ENCODE data around the gene LTBP1. TPM values are rescaled to one million over a fixed set of nuclear protein-coding genes. Genes with fewer than 3 reads are reported as not detected.

LTBP1 gene
- total RNA-seq, 3 donors from 2014 or later: 14.3 to 38.4 (median 33.6) TPM

DNA sequence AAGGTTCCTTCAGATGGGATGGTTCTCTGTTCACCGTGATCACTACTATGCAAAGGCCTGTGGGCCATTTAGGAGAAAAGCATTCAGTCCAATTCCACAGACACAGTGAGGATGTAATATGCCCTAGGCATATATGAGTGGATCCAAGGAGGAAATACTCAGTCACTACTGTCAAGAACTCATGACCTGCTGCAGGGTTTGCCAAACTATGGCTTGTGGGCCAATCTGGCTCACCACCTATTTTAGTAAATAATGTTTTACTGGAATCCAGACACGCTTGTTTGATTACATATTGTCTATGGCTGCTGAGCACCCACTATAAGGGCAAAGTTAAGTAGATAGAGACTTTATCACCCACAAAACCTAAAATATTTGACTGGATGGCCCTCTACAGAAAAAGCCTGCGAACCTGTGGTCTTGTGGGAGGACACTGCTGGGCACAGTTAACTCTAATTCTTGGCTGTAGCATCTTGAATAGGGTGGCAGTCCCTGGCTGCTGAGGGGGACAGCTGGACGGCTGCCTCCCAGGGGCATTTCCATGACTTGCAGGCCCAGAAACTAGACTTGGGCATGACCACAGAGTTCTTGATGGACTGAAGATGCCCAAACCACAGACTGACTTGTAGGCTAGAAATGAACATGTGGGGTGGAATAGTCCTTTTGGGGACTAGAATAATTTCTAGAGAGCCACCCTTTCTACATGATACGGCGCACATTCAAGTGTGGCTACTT is 20.6 kb upstream of the LTBP1 start:
- H3K4me3 ChIP-seq: no peak overlapping the region
- no peaks in the 10 kb centered on the region for H3K4me1 ChIP-seq (ENCODE audit: low read depth)
- ATAC-seq (no peak), DNase-seq (no peak)
- no peaks in the 10 kb centered on the region for H3K36me3 ChIP-seq (ENCODE audit: low read depth)
- intact Hi-C loops (cut with DNase I, micrococcal nuclease): no loop called here
- H3K9me3 ChIP-seq: no peaks in the 10 kb centered on the region
- no peak for TF ChIP-seq CTCF (IDR thresholded peaks at IDR 0.05)

GRCh38 chr2:32926708-32927084 is 20.1 kb upstream of the LTBP1 start:
- TF ChIP-seq CTCF (IDR thresholded peaks at IDR 0.05): no peak
- DNase-seq: no peak
- Histone ChIP-seq H3K36me3 (ENCODE audit: low read depth) (no peaks in the 10 kb centered on the region), H3K4me3 (no peak overlapping the region), H3K4me1 (ENCODE audit: low read depth) (no peaks in the 10 kb centered on the region), H3K9me3 (no peaks in the 10 kb centered on the region)
- intact Hi-C loops (cut with DNase I, micrococcal nuclease): no loop called here
- ATAC-seq: peak; percentile 36

DNA sequence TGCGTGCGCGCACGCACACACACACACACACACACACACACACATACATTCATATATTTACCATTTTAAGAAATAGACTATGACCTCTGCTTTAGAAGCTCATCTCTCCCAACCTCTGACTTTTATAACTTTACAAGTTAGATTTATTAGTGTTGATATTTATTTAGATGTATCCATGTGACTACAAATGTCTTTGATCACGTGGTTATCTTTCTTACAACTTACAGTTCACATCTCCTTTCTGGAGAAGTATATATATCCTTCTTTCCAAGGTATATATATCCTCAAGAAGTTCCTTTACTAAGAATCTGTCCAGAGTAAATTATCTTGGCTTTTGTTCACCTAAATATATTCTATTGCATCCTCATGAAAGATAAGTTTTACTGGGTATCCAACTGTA is 16.3 kb upstream of the LTBP1 start:
- TF ChIP-seq CTCF (IDR thresholded peaks at IDR 0.05): no peak
- Histone ChIP-seq H3K9me3 (no peaks in the 10 kb centered on the region), H3K36me3 (ENCODE audit: low read depth) (no peaks in the 10 kb centered on the region), H3K4me3 (no peak overlapping the region), H3K4me1 (ENCODE audit: low read depth) (no peaks in the 10 kb centered on the region)
- ATAC-seq (no peak), DNase-seq (no peak)
- intact Hi-C loops (cut with DNase I, micrococcal nuclease): no loop called here

- H3K4me3 ChIP-seq: no peak overlapping the region
- intact Hi-C loops (cut with DNase I, micrococcal nuclease): no loop called here
- H3K4me1 ChIP-seq (ENCODE audit: low read depth): no peaks in the 10 kb centered on the region
- no peak for TF ChIP-seq CTCF (IDR thresholded peaks at IDR 0.05)
- ATAC-seq: no peak
- no peaks in the 10 kb centered on the region for H3K9me3 ChIP-seq
- DNase-seq: no peak
- H3K36me3 ChIP-seq (ENCODE audit: low read depth): no peaks in the 10 kb centered on the region
These were observed 15.2 kb upstream of the LTBP1 start for GRCh38 chr2:32931519-32931918.

GRCh38 chr2:32931945-32932709 is 14.6 kb upstream of the LTBP1 start:
- ATAC-seq (no peak), DNase-seq (no peak)
- Histone ChIP-seq H3K9me3 (no peaks in the 10 kb centered on the region), H3K4me1 (ENCODE audit: low read depth) (no peaks in the 10 kb centered on the region), H3K36me3 (ENCODE audit: low read depth) (no peaks in the 10 kb centered on the region), H3K4me3 (no peak overlapping the region)
- no peak for TF ChIP-seq CTCF (IDR thresholded peaks at IDR 0.05)
- intact Hi-C loops (cut with DNase I, micrococcal nuclease): no loop called here

All from mucosa of descending colon (tissue), 3 donors.